HG02623 (cell line): ENCODE results near the gene BLOC1S4.

Experiments used
- ATAC-seq: cut with Tn5 transposase; IDR thresholded peaks from one replicate; pipeline ENCODE4 v1.9.1; 2021; ENCODE audit warnings: moderate library complexity; ENCODE audit not compliant: unreplicated experiment

The BLOC1S4 gene

GRCh38 chr4:6761649-6762615 is 46.0 kb downstream of the BLOC1S4 start:
- no peak for ATAC-seq

- no peak for ATAC-seq
Observed at GRCh38 chr4:6763330-6763851, 47.4 kb downstream of the BLOC1S4 start.

- ATAC-seq: no peak
Observed at GRCh38 chr4:6764976-6765620, 49.1 kb downstream of the BLOC1S4 start.

GRCh38 chr4:6765703-6766102 is 49.7 kb downstream of the BLOC1S4 start:
- no peak for ATAC-seq
